GM21367 (cell line): ENCODE results near the gene TNIK.

Source experiments
- ATAC-seq: cut with Tn5 transposase; IDR thresholded peaks from one replicate; pipeline ENCODE4 v1.9.1; 2021; ENCODE audit not compliant: unreplicated experiment

TNIK gene

GRCh38 chr3:171176244-171176933 lies 283.8 kb downstream of the TNIK start:
- ATAC-seq: no peak

GRCh38 chr3:171175741-171176234 lies 284.4 kb downstream of the TNIK start:
- no peak for ATAC-seq

- ATAC-seq: no peak
Observed at GRCh38 chr3:171173736-171174135, 286.5 kb downstream of the TNIK start.

DNA sequence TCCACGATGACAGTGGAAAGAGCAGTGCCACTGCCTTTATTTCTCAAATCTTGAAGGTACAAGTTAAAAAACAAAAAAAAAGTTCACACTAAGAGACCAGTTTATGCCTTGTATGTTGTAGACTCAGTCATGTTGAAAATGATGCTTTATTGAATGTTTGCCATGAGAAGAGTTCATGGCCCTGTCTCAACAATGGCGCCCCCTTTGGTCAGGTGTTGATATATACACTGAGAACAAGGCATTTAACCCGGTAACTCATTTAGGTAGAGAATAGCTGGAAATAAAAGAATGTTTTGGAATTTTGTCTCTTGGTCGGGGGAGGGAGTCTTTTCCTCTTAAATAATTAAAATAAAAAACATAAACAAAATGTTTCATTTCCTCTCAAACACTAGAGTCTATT lies 288.1 kb downstream of the TNIK start:
- no peak for ATAC-seq

DNA sequence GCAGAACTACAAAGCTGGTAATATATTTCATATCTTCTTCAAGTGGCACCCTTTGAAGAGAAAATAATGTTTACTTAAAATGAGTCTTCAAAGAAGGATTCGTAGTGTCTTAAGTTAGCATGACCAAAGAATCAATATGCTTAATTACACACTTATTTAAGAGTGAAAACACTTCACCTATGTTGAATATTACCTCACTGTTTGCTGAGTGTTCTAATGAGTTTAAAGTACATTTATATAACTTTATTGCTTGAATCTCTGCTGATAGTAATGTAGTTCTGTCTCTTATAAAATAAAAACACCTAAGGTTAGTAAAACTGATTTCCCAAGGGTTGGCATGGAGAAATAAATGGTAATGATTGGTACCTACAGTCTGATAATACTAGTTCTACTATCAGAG lies 290.3 kb downstream of the TNIK start:
- no peak for ATAC-seq

GRCh38 chr3:171169443-171169842 lies 290.8 kb downstream of the TNIK start:
- ATAC-seq: no peak

GRCh38 chr3:171168551-171168950 lies 291.7 kb downstream of the TNIK start:
- ATAC-seq: no peak

- no peak for ATAC-seq
Observed at GRCh38 chr3:171168086-171168485, 292.1 kb downstream of the TNIK start.

DNA sequence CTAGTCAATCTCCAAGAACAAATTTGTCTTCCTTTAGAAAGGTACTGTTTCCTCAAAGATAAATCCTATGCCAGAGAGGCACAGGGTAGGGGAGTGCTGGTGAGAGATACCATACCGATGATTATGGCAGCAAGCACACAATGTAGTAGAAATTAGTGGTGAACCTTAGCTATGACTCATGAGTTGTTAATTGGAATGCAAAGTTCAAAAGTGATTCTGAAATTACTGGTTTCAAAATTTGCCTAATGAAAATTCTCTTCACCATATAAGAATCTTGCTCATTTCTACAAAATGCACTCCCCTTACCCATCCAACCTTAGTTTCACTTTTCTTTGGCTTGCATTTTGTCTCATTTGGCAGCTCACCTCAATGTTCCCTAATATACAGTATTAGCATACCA lies 294.2 kb downstream of the TNIK start:
- no peak for ATAC-seq

- ATAC-seq: no peak
Observed at GRCh38 chr3:171165499-171165921, 294.7 kb downstream of the TNIK start.

GRCh38 chr3:171164067-171164465 lies 296.1 kb downstream of the TNIK start:
- no peak for ATAC-seq

- ATAC-seq: no peak
Observed at GRCh38 chr3:171163101-171164066, 296.8 kb downstream of the TNIK start.

DNA sequence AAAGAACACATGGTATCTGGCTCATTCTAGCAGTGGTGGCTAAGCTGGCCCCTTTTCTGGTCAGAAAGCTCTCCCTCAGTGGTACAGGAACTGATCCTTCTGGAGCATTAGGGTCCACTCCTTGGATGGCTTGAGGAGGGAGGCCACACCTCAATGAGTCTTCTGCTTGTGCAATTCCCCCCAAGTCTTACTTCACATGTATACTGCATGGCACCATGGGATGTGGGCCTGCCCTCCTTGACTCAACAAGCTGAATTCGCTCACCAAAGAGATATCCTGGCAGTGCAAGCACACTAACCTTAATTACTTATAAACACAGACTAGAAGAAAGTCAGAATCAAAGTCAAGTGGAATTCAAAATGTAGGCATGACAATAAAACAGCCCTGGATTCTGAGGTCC lies 299.9 kb downstream of the TNIK start:
- no peak for ATAC-seq

GRCh38 chr3:171159822-171160157 lies 300.4 kb downstream of the TNIK start:
- no peak for ATAC-seq

DNA sequence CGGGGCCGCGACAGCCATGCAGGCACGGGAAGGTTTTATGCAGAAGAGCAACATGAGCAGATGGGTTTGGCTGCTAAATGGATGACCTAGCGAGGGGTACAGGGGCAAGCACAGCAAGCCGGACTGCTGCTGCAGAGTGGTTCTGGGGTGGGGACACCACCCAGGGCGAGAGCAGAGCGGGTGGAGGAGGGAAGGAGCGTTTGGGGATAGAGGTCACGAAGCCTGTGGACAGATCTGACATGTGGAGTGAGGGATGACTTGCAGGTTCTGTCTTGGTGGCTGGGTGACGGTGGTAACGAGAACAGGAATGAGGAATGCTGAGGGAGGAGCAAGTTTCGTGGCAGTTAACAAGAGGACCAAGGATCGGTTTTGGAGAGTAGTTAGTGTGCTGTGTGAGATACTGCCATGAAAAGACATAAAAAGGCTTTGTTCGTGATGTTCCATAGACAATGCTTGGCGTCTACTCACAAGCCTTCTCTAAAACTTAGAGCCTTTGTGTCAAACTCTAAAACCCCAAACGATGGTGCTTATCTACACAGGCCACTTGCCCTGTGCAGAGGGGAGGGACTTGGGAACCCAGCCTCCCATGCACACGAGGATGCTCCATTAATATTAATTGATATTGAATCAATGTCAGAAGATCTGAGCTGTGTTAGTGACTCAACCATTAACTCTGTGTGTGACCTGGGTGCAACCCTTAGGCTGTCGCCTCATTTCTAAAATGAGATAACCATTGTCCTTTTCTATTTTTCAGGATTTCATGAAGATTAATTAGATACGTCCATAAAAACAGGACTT lies 301.0 kb downstream of the TNIK start:
- ATAC-seq: no peak

GRCh38 chr3:171157980-171158379 lies 302.2 kb downstream of the TNIK start:
- no peak for ATAC-seq

GRCh38 chr3:171157286-171157685 lies 302.9 kb downstream of the TNIK start:
- ATAC-seq: no peak

DNA sequence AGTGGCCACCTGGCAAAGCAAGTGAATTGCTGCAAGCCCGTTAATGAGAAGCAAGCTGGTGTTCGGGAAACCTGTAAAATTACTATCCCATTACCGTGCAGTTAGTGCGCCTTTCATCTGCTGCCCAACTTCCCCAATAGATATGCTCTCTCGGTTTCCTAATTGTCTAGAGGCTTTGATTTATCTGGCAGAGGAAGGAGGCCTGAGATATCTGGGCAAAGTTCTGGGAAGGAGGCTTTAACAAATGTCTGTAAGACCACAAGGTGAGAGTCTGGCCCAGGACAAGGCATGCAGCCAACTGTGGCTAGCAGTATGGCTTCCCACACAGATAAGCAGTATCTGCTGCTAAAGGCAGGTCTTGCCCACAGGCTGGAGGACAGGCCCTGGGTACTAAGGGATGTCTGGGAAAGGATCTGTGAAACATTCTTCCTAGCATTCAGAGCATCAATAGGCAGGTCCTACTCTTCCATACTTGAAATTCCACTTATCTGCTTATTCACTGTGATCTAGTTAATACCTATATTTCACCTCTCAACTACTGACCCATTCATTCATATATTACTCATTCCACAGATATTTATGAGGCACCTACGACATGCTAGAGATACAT lies 303.7 kb downstream of the TNIK start:
- no peak for ATAC-seq

GRCh38 chr3:171155122-171155700 lies 305.0 kb downstream of the TNIK start:
- no peak for ATAC-seq

GRCh38 chr3:171150945-171151344 lies 309.3 kb downstream of the TNIK start:
- no peak for ATAC-seq
